ENCODE data around the gene SDC1. TPM values are rescaled to one million over a fixed set of nuclear protein-coding genes. Genes with fewer than 3 reads are reported as not detected.

Gene SDC1
- total and polyA plus RNA-seq, 8 donors = 88.9 to 278 (median 117) TPM

DNA sequence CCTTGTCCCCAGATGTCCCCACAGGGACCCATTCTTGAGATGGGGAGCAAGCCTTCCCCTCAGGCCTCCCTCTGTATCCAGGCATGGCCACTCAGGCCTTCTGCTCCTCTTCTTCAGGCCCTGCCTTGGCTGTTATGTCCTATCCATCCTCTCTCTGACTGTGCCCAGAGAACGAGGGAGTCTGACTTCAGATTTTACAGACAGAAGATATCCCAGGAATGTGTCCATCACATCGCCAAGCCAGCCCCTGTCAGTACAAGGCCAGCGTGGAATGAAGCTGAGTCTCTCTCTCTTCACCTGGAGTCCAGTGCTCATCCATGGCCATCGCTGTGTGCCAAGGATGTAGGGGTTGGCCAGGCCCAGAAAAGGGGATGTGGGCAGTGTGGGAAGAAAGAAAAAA lies 57.6 kb downstream of the SDC1 start:
- H3K4me1 ChIP-seq = no peaks in the 10 kb centered on the region
- H3K27ac ChIP-seq = no peak overlapping the region
- H3K4me3 ChIP-seq = no peak overlapping the region
- intact Hi-C loops (cut with DNase I) = no loop called here
- ATAC-seq (no peak), DNase-seq (no peak)
- H3K36me3 ChIP-seq = no peaks in the 10 kb centered on the region
- TF ChIP-seq, protein P1, sequence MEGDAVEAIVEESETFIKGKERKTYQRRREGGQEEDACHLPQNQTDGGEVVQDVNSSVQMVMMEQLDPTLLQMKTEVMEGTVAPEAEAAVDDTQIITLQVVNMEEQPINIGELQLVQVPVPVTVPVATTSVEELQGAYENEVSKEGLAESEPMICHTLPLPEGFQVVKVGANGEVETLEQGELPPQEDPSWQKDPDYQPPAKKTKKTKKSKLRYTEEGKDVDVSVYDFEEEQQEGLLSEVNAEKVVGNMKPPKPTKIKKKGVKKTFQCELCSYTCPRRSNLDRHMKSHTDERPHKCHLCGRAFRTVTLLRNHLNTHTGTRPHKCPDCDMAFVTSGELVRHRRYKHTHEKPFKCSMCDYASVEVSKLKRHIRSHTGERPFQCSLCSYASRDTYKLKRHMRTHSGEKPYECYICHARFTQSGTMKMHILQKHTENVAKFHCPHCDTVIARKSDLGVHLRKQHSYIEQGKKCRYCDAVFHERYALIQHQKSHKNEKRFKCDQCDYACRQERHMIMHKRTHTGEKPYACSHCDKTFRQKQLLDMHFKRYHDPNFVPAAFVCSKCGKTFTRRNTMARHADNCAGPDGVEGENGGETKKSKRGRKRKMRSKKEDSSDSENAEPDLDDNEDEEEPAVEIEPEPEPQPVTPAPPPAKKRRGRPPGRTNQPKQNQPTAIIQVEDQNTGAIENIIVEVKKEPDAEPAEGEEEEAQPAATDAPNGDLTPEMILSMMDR (IDR thresholded peaks at IDR 0.05) = no peak
- no peaks in the 10 kb centered on the region for H3K27me3 ChIP-seq
- H3K9me3 ChIP-seq = no peaks in the 10 kb centered on the region

DNA sequence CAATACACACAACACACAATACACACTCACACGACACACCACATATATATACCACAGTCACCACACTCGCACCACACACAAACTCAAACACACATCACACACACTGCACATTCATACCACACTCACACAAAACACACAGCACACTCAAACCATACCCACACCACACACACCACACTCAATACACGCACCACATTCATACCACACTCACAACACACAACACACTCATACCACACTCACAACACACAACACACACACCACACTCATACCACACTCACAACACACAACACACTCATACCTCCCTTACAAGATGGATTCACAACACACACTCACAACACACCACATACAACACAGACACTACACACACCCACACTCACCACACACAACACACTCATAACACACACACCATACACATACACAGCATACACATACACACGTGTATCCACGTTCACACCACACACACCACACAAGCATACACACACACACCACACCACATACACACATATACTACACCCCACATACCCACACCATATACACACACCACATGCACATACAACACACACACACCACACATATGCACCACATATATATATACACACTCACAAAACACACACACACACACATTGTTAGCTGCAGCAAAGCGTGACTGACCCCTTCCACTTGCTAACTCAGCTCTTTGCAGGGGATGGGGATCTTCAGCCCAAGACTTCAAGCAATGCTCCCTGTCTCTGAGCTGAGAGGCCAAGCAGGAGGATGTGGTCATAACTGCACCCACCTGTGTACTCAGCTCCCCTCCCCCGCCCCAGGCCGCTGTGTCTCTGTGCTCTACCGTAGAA lies 59.0 kb downstream of the SDC1 start:
- TF ChIP-seq, protein P1 (IDR thresholded peaks at IDR 0.05) = no peak
- intact Hi-C loops (cut with DNase I) = no loop called here
- Histone ChIP-seq H3K36me3 (no peaks in the 10 kb centered on the region), H3K4me3 (no peak overlapping the region), H3K4me1 (no peaks in the 10 kb centered on the region), H3K9me3 (no peaks in the 10 kb centered on the region), H3K27ac (no peak overlapping the region), H3K27me3 (no peaks in the 10 kb centered on the region)
- DNase-seq = no peak
- ATAC-seq = no peak

DNA sequence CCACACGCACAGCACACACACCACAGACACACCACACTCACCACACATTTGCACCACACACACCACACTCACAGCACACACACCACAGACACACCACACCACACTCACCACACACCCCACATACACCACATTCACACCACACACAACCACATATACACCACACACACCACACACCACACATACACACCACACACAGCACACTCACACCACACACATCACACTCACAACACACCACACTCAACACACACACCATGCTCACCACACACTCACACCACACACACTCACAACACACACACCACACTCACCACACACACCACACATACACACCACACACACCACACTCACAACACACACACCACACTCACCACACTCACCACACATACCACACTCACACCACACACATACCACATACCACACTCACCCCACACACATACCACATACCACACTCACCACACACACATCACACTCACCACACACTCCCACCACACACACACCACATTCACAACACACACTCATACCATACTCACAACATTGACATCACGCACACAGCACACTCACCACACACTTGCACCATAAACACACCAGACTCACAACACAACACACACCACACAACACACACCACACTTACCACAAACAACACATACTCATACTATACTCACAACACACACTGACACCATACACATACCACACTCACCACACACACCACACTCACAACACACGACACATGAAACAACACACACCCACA lies 60.0 kb downstream of the SDC1 start:
- Histone ChIP-seq H3K27me3 (no peaks in the 10 kb centered on the region), H3K4me3 (no peak overlapping the region), H3K9me3 (no peaks in the 10 kb centered on the region), H3K36me3 (no peaks in the 10 kb centered on the region), H3K27ac (no peak overlapping the region), H3K4me1 (no peaks in the 10 kb centered on the region)
- intact Hi-C loops (cut with DNase I) = no loop called here
- DNase-seq (no peak), ATAC-seq (no peak)
- TF ChIP-seq, protein P1 (IDR thresholded peaks at IDR 0.05) = no peak

DNA sequence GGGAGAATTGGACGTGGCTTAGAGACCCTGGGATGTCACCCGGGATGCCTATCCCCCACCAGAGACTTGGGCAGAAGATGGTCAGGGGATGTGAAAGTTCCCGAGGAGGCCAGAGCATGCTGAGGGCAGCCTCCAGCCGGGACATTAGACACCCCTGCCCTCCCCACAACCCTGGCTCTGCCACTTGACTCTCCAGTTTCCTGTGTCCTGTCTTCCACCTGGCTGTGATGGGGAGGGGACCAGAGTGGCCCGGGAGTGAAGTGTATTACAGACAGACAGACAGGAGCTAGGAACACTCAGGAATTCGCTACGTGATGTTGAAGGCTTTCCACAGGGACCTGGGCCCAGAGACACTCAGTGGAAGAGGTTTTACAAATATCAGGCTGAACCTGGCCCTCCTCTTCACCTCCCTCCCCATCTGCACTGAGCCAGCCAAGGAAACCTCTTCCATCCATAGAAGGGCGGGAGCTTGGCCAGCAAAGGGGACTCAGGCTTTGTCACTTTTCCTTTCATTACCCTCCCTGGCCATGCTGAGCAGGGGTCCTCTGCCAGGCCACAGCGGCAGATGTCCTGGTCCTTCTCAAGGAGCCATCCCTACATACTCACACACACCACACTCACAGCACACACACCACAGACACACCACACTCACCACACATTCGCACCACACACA lies 60.7 kb downstream of the SDC1 start:
- no peak overlapping the region for H3K4me3 ChIP-seq
- H3K36me3 ChIP-seq = no peaks in the 10 kb centered on the region
- ATAC-seq (peak; percentile 51), DNase-seq (no peak)
- H3K9me3 ChIP-seq = no peaks in the 10 kb centered on the region
- intact Hi-C loops (cut with DNase I) = no loop called here
- no peaks in the 10 kb centered on the region for H3K27me3 ChIP-seq
- H3K27ac ChIP-seq = no peak overlapping the region
- H3K4me1 ChIP-seq = no peaks in the 10 kb centered on the region
- TF ChIP-seq, protein P1 (IDR thresholded peaks at IDR 0.05) = no peak

Measured in left lung (tissue), 10 donors.